Type B pancreatic cell (in vitro differentiated cells): ENCODE data around the gene SGIP1. TPM values are rescaled to one million over a fixed set of nuclear protein-coding genes. Genes with fewer than 3 reads are reported as not detected.
A peak's percentile ranks its signal among the peaks of the same experiment; 100 is the strongest.
"Not testable (repeated sequence)": the region's sequence is repeated elsewhere in the genome, so short reads cannot be mapped to it uniquely, and the experiment has no call there.

Experiments used
- DNase-seq: peaks from one replicate; pipeline ENCODE4 v3.0.0; 2021; ENCODE audit warnings: mixed read lengths; ENCODE audit not compliant: unreplicated experiment; ENCODE audit errors: extremely low spot score
- H3K27ac Mint-ChIP-seq: 2 replicates; pipeline ENCODE4 v1.8.0; 2021; ENCODE audit warnings: mild to moderate bottlenecking, mixed read lengths
- H3K27me3 Mint-ChIP-seq: 2 replicates; pipeline ENCODE4 v1.8.0; 2021; ENCODE audit warnings: mixed read lengths
- H3K36me3 Mint-ChIP-seq: 2 replicates; pipeline ENCODE4 v1.8.0; 2021; ENCODE audit warnings: mixed read lengths
- H3K4me1 Mint-ChIP-seq: one replicate; pipeline ENCODE4 v1.8.0; 2021; ENCODE audit warnings: mixed read lengths; ENCODE audit not compliant: unreplicated experiment
- H3K4me3 Mint-ChIP-seq: 2 replicates; pipeline ENCODE4 v1.8.0; 2021; ENCODE audit warnings: mild to moderate bottlenecking, mixed read lengths
- H3K9me3 Mint-ChIP-seq: 2 replicates; pipeline ENCODE4 v1.8.0; 2021; ENCODE audit warnings: mixed read lengths
- CTCF ChIP-seq: fragments of 200-600 bp; sonication (generic); conservative IDR thresholded peaks from 2 replicates; pipeline ENCODE4 v1.5.0; 2021; ENCODE audit warnings: antibody characterized with exemption, mild to moderate bottlenecking
- total RNA-seq: library from RNA; stranded (reverse); gene quantifications from 2 replicates; pipeline ENCODE4 v1.2.1, GENCODE V29; 2021; ENCODE audit warnings: low replicate concordance

Gene SGIP1
- total RNA-seq, 1 donor from 2014 or later, result 3.4 TPM

- no peak for DNase-seq
- Mint-ChIP-seq H3K9me3 (no peaks in the 10 kb centered on the region), H3K27ac (no peak overlapping the region), H3K27me3 (no peaks in the 10 kb centered on the region), H3K4me1 (peaks cover 4% of the 10 kb centered on the region), H3K36me3 (no peaks in the 10 kb centered on the region), H3K4me3 (no peak overlapping the region)
- no peak for TF ChIP-seq CTCF
These were observed 42.7 kb downstream of the SGIP1 start for GRCh38 chr1:66576645-66577044.

- no peak overlapping the region for H3K27ac Mint-ChIP-seq
- H3K9me3 Mint-ChIP-seq, result no peaks in the 10 kb centered on the region
- no peak for DNase-seq
- peaks cover 4% of the 10 kb centered on the region for H3K4me1 Mint-ChIP-seq
- no peak overlapping the region for H3K4me3 Mint-ChIP-seq
- no peak for TF ChIP-seq CTCF
- H3K36me3 Mint-ChIP-seq, result no peaks in the 10 kb centered on the region
- H3K27me3 Mint-ChIP-seq, result no peaks in the 10 kb centered on the region
These were observed 44.9 kb downstream of the SGIP1 start for GRCh38 chr1:66578841-66579240.

GRCh38 chr1:66580081-66580480 lies 46.1 kb downstream of the SGIP1 start:
- H3K9me3 Mint-ChIP-seq, result no peaks in the 10 kb centered on the region
- H3K27me3 Mint-ChIP-seq, result no peaks in the 10 kb centered on the region
- TF ChIP-seq CTCF, result no peak
- H3K27ac Mint-ChIP-seq, result no peak overlapping the region
- H3K4me1 Mint-ChIP-seq, result peaks cover 4% of the 10 kb centered on the region
- H3K36me3 Mint-ChIP-seq, result no peaks in the 10 kb centered on the region
- no peak overlapping the region for H3K4me3 Mint-ChIP-seq
- DNase-seq, result no peak

- Mint-ChIP-seq H3K4me3 (no peak overlapping the region), H3K36me3 (no peaks in the 10 kb centered on the region), H3K27ac (no peak overlapping the region), H3K4me1 (no peaks in the 10 kb centered on the region), H3K9me3 (no peaks in the 10 kb centered on the region), H3K27me3 (no peaks in the 10 kb centered on the region)
- DNase-seq, result no peak
- TF ChIP-seq CTCF, result no peak
These were observed 49.1 kb downstream of the SGIP1 start for GRCh38 chr1:66583021-66583420.

- no peaks in the 10 kb centered on the region for H3K36me3 Mint-ChIP-seq
- DNase-seq, result no peak
- H3K27ac Mint-ChIP-seq, result no peak overlapping the region
- no peak for TF ChIP-seq CTCF
- H3K9me3 Mint-ChIP-seq, result no peaks in the 10 kb centered on the region
- no peaks in the 10 kb centered on the region for H3K4me1 Mint-ChIP-seq
- H3K27me3 Mint-ChIP-seq, result no peaks in the 10 kb centered on the region
- H3K4me3 Mint-ChIP-seq, result no peak overlapping the region
These were observed 51.0 kb downstream of the SGIP1 start for GRCh38 chr1:66585002-66585401.

- H3K4me3 Mint-ChIP-seq, result no peak overlapping the region
- no peaks in the 10 kb centered on the region for H3K36me3 Mint-ChIP-seq
- no peak for TF ChIP-seq CTCF
- no peak overlapping the region for H3K27ac Mint-ChIP-seq
- DNase-seq, result no peak
- peaks cover 4% of the 10 kb centered on the region for H3K4me1 Mint-ChIP-seq
- no peaks in the 10 kb centered on the region for H3K27me3 Mint-ChIP-seq
- H3K9me3 Mint-ChIP-seq, result no peaks in the 10 kb centered on the region
These were observed 55.4 kb downstream of the SGIP1 start for GRCh38 chr1:66589326-66589725.

GRCh38 chr1:66592106-66592507 lies 58.2 kb downstream of the SGIP1 start:
- H3K4me3 Mint-ChIP-seq, H3K9me3 Mint-ChIP-seq, H3K27me3 Mint-ChIP-seq, H3K36me3 Mint-ChIP-seq, H3K4me1 Mint-ChIP-seq, DNase-seq: not testable (repeated sequence)
- peak overlapping the region; percentile 14 for H3K27ac Mint-ChIP-seq
